ENCODE measurements around the gene MT1H.

The MT1H gene

GRCh38 chr16:56636616-56637413 is 32.8 kb upstream of the MT1H start:
- no peak for DNase-seq (ENCODE audit: low read depth)

- DNase-seq (ENCODE audit: low read depth): peak; percentile 54
Measured at GRCh38 chr16:56637814-56638750, 31.5 kb upstream of the MT1H start, which contains the start of gene MT1A. Gene MT1A (plus strand): TSS chr16:56638666. CDS start chr16:56638739, 73 bp downstream.

- no peak for DNase-seq (ENCODE audit: low read depth)
Measured at GRCh38 chr16:56639045-56639444, 30.6 kb upstream of the MT1H start.

GRCh38 chr16:56640076-56640475 is 29.5 kb upstream of the MT1H start:
- no peak for DNase-seq (ENCODE audit: low read depth)

- no peak for DNase-seq (ENCODE audit: low read depth)
Measured at GRCh38 chr16:56641166-56641565, 28.4 kb upstream of the MT1H start.

GRCh38 chr16:56643080-56643778 is 26.4 kb upstream of the MT1H start:
- peak; percentile 70 for DNase-seq (ENCODE audit: low read depth)

- no peak for DNase-seq (ENCODE audit: low read depth)
Measured at GRCh38 chr16:56643833-56644232, 25.8 kb upstream of the MT1H start.

- DNase-seq (ENCODE audit: low read depth): no peak
Measured at GRCh38 chr16:56645311-56645710, 24.3 kb upstream of the MT1H start.

- no peak for DNase-seq (ENCODE audit: low read depth)
Measured at GRCh38 chr16:56645838-56646237, 23.8 kb upstream of the MT1H start.

GRCh38 chr16:56647641-56648431 is 21.8 kb upstream of the MT1H start:
- no peak for DNase-seq (ENCODE audit: low read depth)

- DNase-seq (ENCODE audit: low read depth): no peak
Measured at GRCh38 chr16:56649271-56649670, 20.3 kb upstream of the MT1H start.

- no peak for DNase-seq (ENCODE audit: low read depth)
Measured at GRCh38 chr16:56649820-56650219, 19.8 kb upstream of the MT1H start.

GRCh38 chr16:56651586-56651985 is 18.0 kb upstream of the MT1H start, which contains the start of gene MT1B:
Gene MT1B (plus strand): TSS chr16:56651886. CDS start chr16:56651954, 68 bp downstream.
- DNase-seq (ENCODE audit: low read depth): no peak

GRCh38 chr16:56652600-56652999 is 17.0 kb upstream of the MT1H start:
- DNase-seq (ENCODE audit: low read depth): no peak

GRCh38 chr16:56653218-56653617 is 16.4 kb upstream of the MT1H start:
- DNase-seq (ENCODE audit: low read depth): no peak

GRCh38 chr16:56657555-56658326 is 11.9 kb upstream of the MT1H start, which contains the start of gene MT1F:
Gene MT1F (plus strand): TSS chr16:56657959. CDS start chr16:56658059, 100 bp downstream.
- DNase-seq (ENCODE audit: low read depth): peak; percentile 33

- no peak for DNase-seq (ENCODE audit: low read depth)
Measured at GRCh38 chr16:56658327-56658875, 11.2 kb upstream of the MT1H start.

GRCh38 chr16:56662357-56663354 is 7.0 kb upstream of the MT1H start:
- DNase-seq (ENCODE audit: low read depth): no peak

GRCh38 chr16:56664506-56664905 is 5.1 kb upstream of the MT1H start:
- DNase-seq (ENCODE audit: low read depth): no peak
